Measurements from ENCODE around the gene BUB3. TPM values are rescaled to one million over a fixed set of nuclear protein-coding genes. Genes with fewer than 3 reads are reported as not detected.
"Not testable (repeated sequence)": the region's sequence is repeated elsewhere in the genome, so short reads cannot be mapped to it uniquely, and the experiment has no call there.

Gene BUB3
- total RNA-seq, 4 donors from 2014 or later: 66.6 to 94.9 (median 84.3) TPM

GRCh38 chr10:123175389-123176387 lies 21.5 kb downstream of the BUB3 start:
- DNase-seq (ENCODE audit: low spot score): no peak
- TF ChIP-seq CTCF (IDR thresholded peaks at IDR 0.05): no peak
- ATAC-seq (ENCODE audit: low FRiP score): no peak

- ATAC-seq (ENCODE audit: low FRiP score); DNase-seq (ENCODE audit: low spot score): not testable (repeated sequence)
These were observed 24.2 kb downstream of the BUB3 start for GRCh38 chr10:123178390-123178789.

GRCh38 chr10:123180101-123181090 lies 26.2 kb downstream of the BUB3 start:
- no peak for ATAC-seq (ENCODE audit: low FRiP score)

GRCh38 chr10:123183724-123184123 lies 29.5 kb downstream of the BUB3 start:
- no peak for TF ChIP-seq CTCF (IDR thresholded peaks at IDR 0.05)
- no peak for DNase-seq (ENCODE audit: low spot score)
- ATAC-seq (ENCODE audit: low FRiP score): no peak

More at GRCh38 chr10:123180101-123181090, 26.2 kb downstream of the BUB3 start:
- TF ChIP-seq CTCF (IDR thresholded peaks at IDR 0.05): no peak
- no peak for DNase-seq (ENCODE audit: low spot score)

- no peak for DNase-seq (ENCODE audit: low spot score)
- ATAC-seq (ENCODE audit: low FRiP score): no peak
- TF ChIP-seq CTCF (IDR thresholded peaks at IDR 0.05): no peak
These were observed 33.6 kb downstream of the BUB3 start for GRCh38 chr10:123187781-123188180.

- DNase-seq (ENCODE audit: low spot score) (no peak), ATAC-seq (ENCODE audit: low FRiP score) (no peak)
- no peak for TF ChIP-seq CTCF (IDR thresholded peaks at IDR 0.05)
These were observed 37.7 kb downstream of the BUB3 start for GRCh38 chr10:123191886-123192285.

GRCh38 chr10:123194056-123194455 lies 39.9 kb downstream of the BUB3 start:
- DNase-seq (ENCODE audit: low spot score) (no peak), ATAC-seq (ENCODE audit: low FRiP score) (no peak)
- no peak for TF ChIP-seq CTCF (IDR thresholded peaks at IDR 0.05)

Measured in omental fat pad (tissue), 4 donors.